ENCODE data around the gene ANKRD28.
"Not testable (repeated sequence)": the region's sequence is repeated elsewhere in the genome, so short reads cannot be mapped to it uniquely, and the experiment has no call there.

The ANKRD28 gene

GRCh38 chr3:15634671-15635070 lies 163.1 kb downstream of the ANKRD28 start:
- DNase-seq (ENCODE audit: low read depth), result no peak

GRCh38 chr3:15633766-15634598 lies 163.8 kb downstream of the ANKRD28 start:
- no peak for DNase-seq (ENCODE audit: low read depth)

- DNase-seq (ENCODE audit: low read depth), result no peak
Measured at GRCh38 chr3:15633159-15633558, 164.6 kb downstream of the ANKRD28 start.

GRCh38 chr3:15632212-15632580 lies 165.6 kb downstream of the ANKRD28 start:
- no peak for DNase-seq (ENCODE audit: low read depth)

DNA sequence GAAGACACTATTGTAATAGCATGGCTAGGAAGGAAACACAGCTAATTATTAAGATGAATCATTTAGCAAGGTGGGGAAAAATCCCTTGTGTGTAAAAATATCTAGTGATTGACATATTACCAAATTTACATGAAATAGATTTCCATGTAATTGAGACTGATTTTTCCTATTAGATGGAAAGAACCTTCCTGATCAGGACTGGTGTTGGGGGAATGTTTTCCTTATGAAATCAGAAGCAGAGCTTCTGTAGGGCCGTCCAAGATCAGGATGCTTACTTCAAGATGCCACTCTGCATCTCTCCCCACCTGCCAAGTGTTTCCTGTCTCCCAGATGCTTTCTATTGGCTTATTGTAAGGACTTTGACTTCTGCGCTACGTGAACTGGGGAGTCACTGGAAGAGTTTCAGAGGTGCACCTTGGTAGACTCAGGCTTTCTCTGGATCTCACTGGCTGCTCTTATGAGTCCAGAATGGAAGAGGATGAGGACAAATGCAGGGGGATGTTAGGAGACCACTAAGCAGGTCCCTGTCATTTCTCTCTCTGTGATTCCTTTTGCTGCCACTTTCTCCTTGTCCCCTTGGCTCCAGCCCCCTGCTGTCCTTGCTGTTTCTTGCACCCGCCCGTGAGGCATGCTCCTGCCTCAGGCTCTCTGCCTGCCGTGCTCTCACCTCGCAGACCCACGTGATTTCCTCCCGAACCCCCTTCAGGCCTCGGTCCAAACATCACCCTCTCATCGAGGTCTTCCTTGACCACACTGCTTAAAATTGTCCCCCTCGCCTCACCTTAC lies 166.2 kb downstream of the ANKRD28 start:
- no peak for DNase-seq (ENCODE audit: low read depth)

DNA sequence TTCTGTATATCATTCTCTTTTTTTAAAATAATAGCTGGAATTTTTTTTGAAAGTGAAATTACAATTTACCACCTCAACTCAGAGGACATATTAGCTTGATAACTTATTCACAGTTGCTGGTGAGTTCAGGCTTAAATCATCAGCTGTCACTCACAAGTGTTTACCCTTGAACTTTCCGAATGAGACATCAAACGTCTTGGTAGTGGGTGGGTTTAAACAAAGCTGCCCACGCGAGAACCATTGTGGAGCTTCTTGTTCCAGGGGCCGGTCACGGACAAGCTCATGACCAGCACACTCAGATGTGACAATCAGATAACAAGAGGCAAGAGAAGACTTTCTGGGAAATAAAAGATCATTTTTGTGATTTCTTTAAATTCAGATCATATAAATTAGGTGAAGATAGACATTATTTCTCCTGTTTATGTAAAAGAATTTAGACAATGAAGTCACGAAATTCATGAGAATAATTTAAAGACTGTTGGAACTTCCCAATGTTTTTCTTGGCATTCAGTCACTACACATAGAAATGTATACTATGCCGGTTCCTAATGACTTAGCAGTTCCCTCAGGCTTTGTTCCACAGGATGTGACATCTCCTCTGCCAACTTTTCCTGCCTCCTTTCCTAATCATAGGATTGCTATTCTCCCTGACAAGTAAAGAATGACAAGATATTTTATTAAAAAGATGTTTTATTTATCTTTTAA lies 167.0 kb downstream of the ANKRD28 start:
- DNase-seq (ENCODE audit: low read depth), result no peak

DNA sequence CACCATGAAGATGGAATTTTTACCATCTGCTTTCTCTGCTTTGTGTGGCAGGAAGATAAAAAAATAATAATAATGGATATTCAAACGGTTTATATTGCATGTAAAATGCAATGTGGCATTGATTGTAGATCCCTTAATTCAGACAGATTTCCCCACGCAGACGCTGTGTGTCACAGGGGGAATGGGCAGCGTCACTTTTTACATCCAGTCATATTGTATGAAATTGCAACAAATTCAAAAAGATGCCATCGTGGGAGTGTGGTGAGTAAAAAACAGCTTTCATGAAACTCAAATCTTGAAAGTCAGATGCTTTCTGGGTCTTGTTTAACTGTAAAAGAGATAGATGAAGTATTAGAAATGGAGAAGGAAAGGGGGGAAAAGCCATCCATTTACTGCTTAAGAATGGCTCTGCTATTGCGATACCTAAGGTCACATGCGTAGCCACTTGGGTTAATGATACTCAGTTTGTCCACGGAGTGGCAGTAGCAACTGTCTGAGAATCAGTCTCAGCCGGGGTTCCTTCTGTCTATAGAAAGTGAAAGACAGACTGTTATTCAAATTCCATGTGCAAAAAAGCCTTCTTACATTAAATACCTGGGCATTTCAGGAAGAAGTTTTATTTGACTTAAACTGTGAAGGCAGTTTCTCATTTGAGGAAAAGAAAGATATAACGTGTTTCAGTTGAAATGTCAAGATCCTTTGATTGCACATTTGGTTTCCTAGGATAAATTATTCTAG lies 167.8 kb downstream of the ANKRD28 start:
- no peak for DNase-seq (ENCODE audit: low read depth)

- no peak for DNase-seq (ENCODE audit: low read depth)
Measured at GRCh38 chr3:15628967-15629366, 168.8 kb downstream of the ANKRD28 start.

- no peak for DNase-seq (ENCODE audit: low read depth)
Measured at GRCh38 chr3:15623535-15624440, 174.0 kb downstream of the ANKRD28 start.

DNA sequence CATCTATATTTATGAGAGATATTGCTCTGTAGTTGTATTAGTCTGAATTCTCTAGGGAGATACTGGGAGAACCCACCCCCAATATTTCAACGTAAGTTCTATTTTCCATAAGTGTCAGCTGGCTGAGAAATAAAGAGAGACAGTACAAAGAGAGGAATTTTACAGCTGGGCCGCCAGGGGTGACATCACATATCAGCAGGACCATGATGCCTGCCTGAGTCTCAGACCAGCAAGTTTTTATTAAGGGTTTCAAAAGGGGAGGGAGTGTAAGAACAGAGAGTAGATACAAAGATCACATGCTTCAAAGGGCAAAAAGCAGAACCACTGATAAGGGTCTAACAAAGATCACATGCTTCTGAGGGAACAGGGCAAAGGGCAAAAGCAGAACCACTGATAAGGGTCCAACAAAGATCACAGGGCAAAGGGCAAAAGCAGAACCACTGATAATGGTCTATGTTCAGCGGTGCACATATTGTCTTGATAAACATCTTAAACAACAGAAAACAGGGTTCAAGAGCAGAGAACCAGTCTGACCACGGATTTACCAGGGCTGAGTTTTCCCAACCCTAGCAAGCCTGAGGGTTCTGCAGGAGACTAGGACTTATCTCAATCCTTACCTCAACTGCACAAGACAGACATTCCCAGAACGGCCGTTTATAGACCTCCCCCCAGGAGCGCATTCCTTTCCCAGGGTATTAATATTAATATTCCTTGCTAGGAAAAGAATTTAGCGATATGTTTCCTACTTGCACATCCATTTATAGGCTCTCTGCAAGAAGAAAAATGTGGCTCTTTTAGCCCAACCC lies 177.9 kb downstream of the ANKRD28 start:
- DNase-seq (ENCODE audit: low read depth), result not testable (repeated sequence)

Data from non-pigmented ciliary epithelial cell (primary cell).